PC-3 (cell line): ENCODE results near the gene ACP7.

Source experiments
- EZH2 ChIP-seq: fragments of 300-600 bp; sonication (generic); IDR thresholded peaks from one replicate; pipeline ENCODE4 v1.6.1; 2017; ENCODE audit warnings: antibody characterized with exemption, mild to moderate bottlenecking, low read length; ENCODE audit not compliant: unreplicated experiment
- EZH2phosphoT487 ChIP-seq: fragments of 300-600 bp; sonication (generic); IDR thresholded peaks from 2 replicates; pipeline ENCODE4 v1.6.1; 2018; ENCODE audit warnings: mild to moderate bottlenecking, antibody characterized with exemption, low read length, borderline replicate concordance
- TF ChIP-seq, protein P1 (sequence below): fragments of 300-600 bp; sonication (generic); conservative IDR thresholded peaks from 2 replicates; pipeline ENCODE4 v1.5.1; 2017; ENCODE audit warnings: antibody characterized with exemption, low read depth, mild to moderate bottlenecking, low read length

DNA sequence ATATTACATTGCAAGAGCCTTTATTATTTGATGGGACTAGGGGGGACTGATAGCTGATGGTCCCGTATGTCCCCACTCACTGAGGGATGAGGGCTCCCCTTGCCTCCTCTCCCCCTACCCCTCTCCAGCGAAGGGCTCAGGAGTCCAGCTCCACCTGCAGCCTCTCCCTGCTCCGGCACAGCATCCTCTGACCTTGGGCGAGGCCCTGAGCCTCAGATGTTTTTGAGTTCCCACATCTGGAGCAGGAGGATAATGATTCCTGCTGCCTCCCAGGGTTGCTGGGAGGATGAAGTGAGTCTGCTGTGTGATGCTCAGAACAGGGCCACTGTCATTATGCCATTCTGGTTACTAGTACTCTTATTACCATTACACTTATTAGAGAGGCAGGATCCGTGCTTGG lies 56.4 kb downstream of the ACP7 start:
- TF ChIP-seq, protein P1, sequence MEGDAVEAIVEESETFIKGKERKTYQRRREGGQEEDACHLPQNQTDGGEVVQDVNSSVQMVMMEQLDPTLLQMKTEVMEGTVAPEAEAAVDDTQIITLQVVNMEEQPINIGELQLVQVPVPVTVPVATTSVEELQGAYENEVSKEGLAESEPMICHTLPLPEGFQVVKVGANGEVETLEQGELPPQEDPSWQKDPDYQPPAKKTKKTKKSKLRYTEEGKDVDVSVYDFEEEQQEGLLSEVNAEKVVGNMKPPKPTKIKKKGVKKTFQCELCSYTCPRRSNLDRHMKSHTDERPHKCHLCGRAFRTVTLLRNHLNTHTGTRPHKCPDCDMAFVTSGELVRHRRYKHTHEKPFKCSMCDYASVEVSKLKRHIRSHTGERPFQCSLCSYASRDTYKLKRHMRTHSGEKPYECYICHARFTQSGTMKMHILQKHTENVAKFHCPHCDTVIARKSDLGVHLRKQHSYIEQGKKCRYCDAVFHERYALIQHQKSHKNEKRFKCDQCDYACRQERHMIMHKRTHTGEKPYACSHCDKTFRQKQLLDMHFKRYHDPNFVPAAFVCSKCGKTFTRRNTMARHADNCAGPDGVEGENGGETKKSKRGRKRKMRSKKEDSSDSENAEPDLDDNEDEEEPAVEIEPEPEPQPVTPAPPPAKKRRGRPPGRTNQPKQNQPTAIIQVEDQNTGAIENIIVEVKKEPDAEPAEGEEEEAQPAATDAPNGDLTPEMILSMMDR: no peak
- TF ChIP-seq EZH2phosphoT487 (no peak), EZH2 (no peak)
